ENCODE data around the gene EDN3.

The EDN3 gene

DNA sequence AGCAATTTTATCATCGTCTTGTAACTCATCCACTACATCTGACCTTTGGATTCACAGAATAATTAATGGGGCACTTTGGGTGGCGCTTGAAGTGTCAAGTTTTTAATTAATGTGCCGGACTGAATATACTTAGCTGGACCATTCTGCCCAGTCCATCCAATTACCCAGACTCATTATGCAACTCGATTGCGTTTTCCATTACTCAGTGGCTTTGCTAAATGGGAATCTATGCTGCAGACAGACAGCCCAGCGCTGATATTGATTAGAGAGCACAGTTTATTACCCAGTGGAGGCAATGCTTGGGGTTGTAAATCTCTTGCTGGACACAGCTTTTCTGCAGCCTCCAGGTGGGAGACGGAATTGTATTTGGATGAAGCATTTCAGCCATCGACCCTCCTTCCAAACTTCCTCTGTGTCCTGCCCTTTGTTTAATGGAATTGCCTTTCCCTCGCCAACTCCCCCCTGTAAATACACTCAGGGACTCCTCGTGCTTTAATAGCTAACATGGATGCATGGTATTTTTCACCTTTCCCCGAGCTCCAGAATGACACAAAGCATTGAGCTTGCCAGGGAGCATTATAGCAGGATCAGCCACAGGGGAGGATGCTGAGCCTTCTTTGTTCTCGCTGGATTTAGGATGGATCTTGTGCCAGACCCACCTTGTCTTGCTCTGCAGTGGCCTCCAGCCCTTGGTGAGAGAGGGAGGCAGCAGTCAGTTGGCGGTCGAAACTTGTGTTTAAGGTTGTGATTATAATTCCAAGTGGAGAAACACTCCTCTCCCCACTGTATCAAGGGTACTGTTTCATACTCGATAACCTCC lies 59.7 kb downstream of the EDN3 start:
- H3K4me3 ChIP-seq (replicated peaks; ENCODE audit: low read depth, low read length), result no peak overlapping the region
- DNase-seq (ENCODE audit: extremely low read depth, low read depth), result no peak
- TF ChIP-seq, protein P1, sequence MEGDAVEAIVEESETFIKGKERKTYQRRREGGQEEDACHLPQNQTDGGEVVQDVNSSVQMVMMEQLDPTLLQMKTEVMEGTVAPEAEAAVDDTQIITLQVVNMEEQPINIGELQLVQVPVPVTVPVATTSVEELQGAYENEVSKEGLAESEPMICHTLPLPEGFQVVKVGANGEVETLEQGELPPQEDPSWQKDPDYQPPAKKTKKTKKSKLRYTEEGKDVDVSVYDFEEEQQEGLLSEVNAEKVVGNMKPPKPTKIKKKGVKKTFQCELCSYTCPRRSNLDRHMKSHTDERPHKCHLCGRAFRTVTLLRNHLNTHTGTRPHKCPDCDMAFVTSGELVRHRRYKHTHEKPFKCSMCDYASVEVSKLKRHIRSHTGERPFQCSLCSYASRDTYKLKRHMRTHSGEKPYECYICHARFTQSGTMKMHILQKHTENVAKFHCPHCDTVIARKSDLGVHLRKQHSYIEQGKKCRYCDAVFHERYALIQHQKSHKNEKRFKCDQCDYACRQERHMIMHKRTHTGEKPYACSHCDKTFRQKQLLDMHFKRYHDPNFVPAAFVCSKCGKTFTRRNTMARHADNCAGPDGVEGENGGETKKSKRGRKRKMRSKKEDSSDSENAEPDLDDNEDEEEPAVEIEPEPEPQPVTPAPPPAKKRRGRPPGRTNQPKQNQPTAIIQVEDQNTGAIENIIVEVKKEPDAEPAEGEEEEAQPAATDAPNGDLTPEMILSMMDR (IDR thresholded peaks at IDR 0.05; ENCODE audit: low read depth, low read length, missing control alignments), result no peak

DNA sequence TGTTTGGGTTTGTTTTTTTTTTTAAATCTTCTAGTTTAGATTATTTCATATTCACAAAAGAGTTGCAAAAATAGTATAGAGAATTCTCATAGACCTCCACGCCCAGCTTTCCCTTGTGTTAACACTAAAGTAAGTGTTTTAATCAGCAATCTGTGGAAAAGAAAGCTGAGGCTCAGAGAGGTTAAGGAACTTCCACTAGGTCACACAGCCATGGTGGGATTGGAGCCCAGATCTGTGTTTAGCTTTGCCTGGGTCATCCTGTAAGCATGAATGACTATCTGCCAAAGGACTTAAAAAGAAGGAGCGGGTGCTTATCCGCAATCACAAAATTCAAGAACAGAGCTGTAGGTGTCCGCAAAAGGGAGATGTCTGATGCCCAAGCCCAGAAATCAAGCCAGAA lies 60.5 kb downstream of the EDN3 start:
- TF ChIP-seq, protein P1 (IDR thresholded peaks at IDR 0.05; ENCODE audit: low read depth, low read length, missing control alignments), result no peak
- H3K4me3 ChIP-seq (replicated peaks; ENCODE audit: low read depth, low read length), result no peak overlapping the region
- no peak for DNase-seq (ENCODE audit: extremely low read depth, low read depth)

DNA sequence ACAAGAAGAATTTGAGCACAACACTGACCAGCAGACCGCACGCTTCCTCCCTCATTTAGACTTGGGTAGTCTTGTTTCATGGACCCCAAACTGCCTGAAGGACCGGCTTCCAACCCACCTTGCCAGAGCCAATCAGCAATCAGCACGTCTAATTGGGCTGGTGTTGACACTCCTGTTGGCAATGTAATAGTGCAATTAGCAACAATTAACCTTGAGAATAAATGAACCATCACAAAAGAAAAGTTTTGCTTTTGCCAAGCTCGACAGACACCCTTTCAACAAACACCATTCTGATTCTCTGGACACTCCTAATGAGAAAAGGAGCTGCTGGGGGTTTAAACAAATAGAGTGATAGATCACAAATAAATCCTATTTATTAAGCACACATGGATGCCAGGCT lies 61.0 kb downstream of the EDN3 start:
- H3K4me3 ChIP-seq (replicated peaks; ENCODE audit: low read depth, low read length), result no peak overlapping the region
- TF ChIP-seq, protein P1 (IDR thresholded peaks at IDR 0.05; ENCODE audit: low read depth, low read length, missing control alignments), result no peak
- DNase-seq (ENCODE audit: extremely low read depth, low read depth), result no peak

DNA sequence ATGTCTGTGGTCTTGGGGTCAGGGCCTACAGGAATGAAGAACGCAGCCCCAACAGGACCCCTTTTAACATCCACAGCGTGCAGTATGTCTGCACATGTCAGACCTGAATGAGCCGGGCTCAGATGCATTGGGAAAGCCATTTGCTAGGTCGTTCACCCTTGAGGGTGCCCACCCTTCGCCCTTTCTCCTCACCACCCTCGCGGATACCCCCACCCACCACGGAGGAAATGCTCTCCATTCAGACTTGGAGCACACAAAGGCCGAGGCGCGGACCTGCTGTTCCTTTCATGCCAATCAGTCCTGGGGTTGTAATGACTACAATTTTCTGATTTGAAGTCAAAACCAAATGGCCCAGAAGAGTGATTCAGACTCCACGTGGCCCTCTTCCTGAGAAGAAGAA lies 62.7 kb downstream of the EDN3 start:
- TF ChIP-seq, protein P1 (IDR thresholded peaks at IDR 0.05; ENCODE audit: low read depth, low read length, missing control alignments), result no peak
- H3K4me3 ChIP-seq (replicated peaks; ENCODE audit: low read depth, low read length), result no peak overlapping the region
- DNase-seq (ENCODE audit: extremely low read depth, low read depth), result no peak

DNA sequence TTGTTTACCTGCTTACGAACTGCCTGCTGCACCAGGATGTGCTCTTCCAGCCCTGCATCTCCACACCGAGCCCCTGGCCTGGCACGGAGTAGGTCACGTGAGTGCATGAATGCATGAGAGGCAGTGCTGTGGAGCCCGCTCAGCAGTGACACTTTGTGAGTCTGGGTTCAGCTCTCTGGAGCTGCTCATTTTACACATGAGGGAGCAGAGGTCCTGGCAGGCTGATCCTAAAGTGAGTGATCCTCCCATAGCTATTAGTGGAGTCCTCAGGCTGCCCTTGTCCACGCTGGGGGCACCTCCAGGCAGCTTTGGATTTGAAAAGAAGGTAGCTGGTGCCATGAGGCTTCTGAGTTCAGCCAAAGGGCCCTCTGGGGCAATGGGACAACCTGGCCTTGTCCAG lies 64.2 kb downstream of the EDN3 start:
- DNase-seq (ENCODE audit: extremely low read depth, low read depth), result no peak
- TF ChIP-seq, protein P1 (IDR thresholded peaks at IDR 0.05; ENCODE audit: low read depth, low read length, missing control alignments), result no peak
- no peak overlapping the region for H3K4me3 ChIP-seq (replicated peaks; ENCODE audit: low read depth, low read length)

DNA sequence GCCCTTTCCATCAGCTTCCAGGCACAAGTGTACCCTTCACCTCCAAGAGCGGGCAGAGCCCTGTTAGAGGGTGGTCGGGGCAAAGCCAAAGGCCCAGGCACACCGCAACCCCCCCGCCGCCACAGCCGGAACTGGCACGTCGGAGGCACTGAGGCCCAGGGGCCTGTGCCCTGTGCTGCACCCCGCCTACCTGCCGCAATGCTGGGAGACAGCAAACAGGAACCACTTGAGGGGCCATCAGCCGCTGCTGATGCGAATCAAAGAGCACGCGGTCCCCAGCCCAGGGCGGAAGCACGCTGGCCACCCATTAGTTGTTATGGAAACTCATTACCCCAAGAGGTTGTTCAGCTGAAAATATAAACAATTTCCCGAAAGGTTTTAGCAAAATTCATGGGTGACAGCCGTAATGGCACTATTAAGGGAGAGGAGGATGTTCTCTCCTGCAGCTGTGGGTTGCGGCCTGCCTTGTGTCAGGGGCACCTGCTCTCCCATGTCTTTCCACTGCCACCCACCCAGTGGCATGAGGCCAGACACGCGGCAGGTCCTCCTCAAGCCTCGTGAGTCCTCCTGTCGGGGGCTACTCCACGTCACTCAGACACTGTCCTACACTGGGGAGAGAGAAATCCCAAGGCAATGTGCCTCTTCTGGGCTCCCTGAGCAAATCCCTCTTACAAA lies 65.3 kb downstream of the EDN3 start:
- DNase-seq (ENCODE audit: extremely low read depth, low read depth), result no peak
- no peak overlapping the region for H3K4me3 ChIP-seq (replicated peaks; ENCODE audit: low read depth, low read length)
- TF ChIP-seq, protein P1 (IDR thresholded peaks at IDR 0.05; ENCODE audit: low read depth, low read length, missing control alignments), result no peak

Data from HFF-Myc (cell line).